HUES64 (cell line): ENCODE measurements around the gene PERP.

Experiments
- H3K27ac ChIP-seq: 2 replicates; pipeline ENCODE4 v1.7.0; 2013; ENCODE audit warnings: low read depth, low read length, inconsistent platforms
- H3K27me3 ChIP-seq: 2 replicates; pipeline ENCODE4 v1.6.1; 2013; ENCODE audit warnings: mild to moderate bottlenecking, low read length; ENCODE audit not compliant: insufficient read depth
- H3K36me3 ChIP-seq: 2 replicates; pipeline ENCODE4 v1.6.1; 2013; ENCODE audit warnings: mild to moderate bottlenecking, low read length; ENCODE audit not compliant: insufficient read depth
- H3K4me1 ChIP-seq: 2 replicates; pipeline ENCODE4 v1.6.1; 2013; ENCODE audit warnings: mild to moderate bottlenecking, low read length, moderate library complexity; ENCODE audit not compliant: insufficient read depth
- H3K4me3 ChIP-seq: 2 replicates; pipeline ENCODE4 v1.5.1; 2013; ENCODE audit warnings: mild to moderate bottlenecking, low read length, moderate library complexity
- H3K9ac ChIP-seq: 2 replicates; pipeline ENCODE4 v1.6.1; 2013; ENCODE audit warnings: mild to moderate bottlenecking, low read depth, low read length
- H3K9me3 ChIP-seq: 2 replicates; pipeline ENCODE4 v1.6.1; 2013; ENCODE audit warnings: low read depth, low read length; ENCODE audit not compliant: insufficient read depth
- WGBS: fragments of 150-250, 120-280 bp; methylation state at CpG from one replicate; pipeline ENCODE4 v1.1.7; 2013; ENCODE audit warnings: missing lambda C conversion rate; 5-methylcytosine and 5-hydroxymethylcytosine counted together

Gene PERP

GRCh38 chr6:138116661-138116999 is 9.4 kb upstream of the PERP start:
- Histone ChIP-seq H3K4me1 (no peaks in the 10 kb centered on the region), H3K36me3 (no peaks in the 10 kb centered on the region), H3K9ac (no peak overlapping the region), H3K4me3 (no peak overlapping the region), H3K27ac (no peak overlapping the region), H3K27me3 (no peaks in the 10 kb centered on the region), H3K9me3 (0 out of 2 replicates have a peak, but pooled peaks cover 4% of the 10 kb centered on the region)
- WGBS = 95% methylated on average over 2 of the region's 3 CpGs

GRCh38 chr6:138115877-138116660 is 8.8 kb upstream of the PERP start:
- Histone ChIP-seq H3K9me3 (0 out of 2 replicates have a peak, but pooled peaks cover 4% of the 10 kb centered on the region), H3K4me3 (no peak overlapping the region), H3K36me3 (no peaks in the 10 kb centered on the region), H3K27ac (no peak overlapping the region), H3K27me3 (no peaks in the 10 kb centered on the region), H3K4me1 (no peaks in the 10 kb centered on the region), H3K9ac (no peak overlapping the region)
- WGBS = 38% methylated on average over 13 of the region's 13 CpGs

- 73% methylated on average over 7 of the region's 7 CpGs for WGBS
- Histone ChIP-seq H3K27me3 (no peaks in the 10 kb centered on the region), H3K4me3 (no peak overlapping the region), H3K9me3 (0 out of 2 replicates have a peak, but pooled peaks cover 4% of the 10 kb centered on the region), H3K4me1 (no peaks in the 10 kb centered on the region), H3K9ac (no peak overlapping the region), H3K27ac (no peak overlapping the region), H3K36me3 (no peaks in the 10 kb centered on the region)
These were observed 8.0 kb upstream of the PERP start for GRCh38 chr6:138115201-138115600.

DNA sequence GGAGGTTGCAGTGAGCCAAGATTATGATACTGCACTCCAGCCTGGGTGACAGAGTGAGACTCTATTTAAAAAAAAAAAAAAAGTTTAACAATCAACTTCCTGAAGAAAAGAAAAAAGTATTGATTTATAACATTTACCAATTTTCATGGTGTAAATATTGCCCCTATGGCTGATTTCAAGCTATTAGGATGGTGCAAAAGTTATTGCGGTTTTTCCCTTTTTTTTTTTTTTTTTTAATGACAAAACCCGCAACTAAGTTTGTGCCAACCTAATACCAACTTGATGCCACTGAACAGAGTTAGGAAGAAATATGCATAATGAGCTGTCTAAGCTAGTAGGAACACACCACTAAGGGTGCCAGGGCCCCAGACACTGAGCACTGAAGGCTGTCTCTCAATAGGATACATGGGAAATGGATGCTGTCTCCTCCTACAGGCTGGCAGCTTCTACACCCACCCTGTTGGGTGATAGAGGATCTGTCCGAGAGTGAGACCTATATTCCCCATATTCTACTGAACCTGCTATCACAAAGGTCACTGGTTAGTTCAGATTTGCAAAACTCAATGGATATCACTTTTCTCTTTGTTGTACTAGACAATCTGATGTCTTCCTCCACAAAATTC is 6.5 kb upstream of the PERP start:
- WGBS = 88% methylated on average over 3 of the region's 3 CpGs
- Histone ChIP-seq H3K4me1 (no peaks in the 10 kb centered on the region), H3K27me3 (peaks cover 1% of the 10 kb centered on the region; the same call in 1 of the 2 replicates), H3K4me3 (no peak overlapping the region), H3K9me3 (no peaks in the 10 kb centered on the region), H3K9ac (no peak overlapping the region), H3K36me3 (no peaks in the 10 kb centered on the region), H3K27ac (no peak overlapping the region)

- no peak overlapping the region for H3K27ac ChIP-seq
- no peak overlapping the region for H3K9ac ChIP-seq
- no peaks in the 10 kb centered on the region for H3K9me3 ChIP-seq
- H3K27me3 ChIP-seq = peaks cover 15% of the 10 kb centered on the region
- H3K4me1 ChIP-seq = peaks cover 9% of the 10 kb centered on the region
- 88% methylated on average over 3 of the region's 3 CpGs for WGBS
- H3K36me3 ChIP-seq = no peaks in the 10 kb centered on the region
- H3K4me3 ChIP-seq = no peak overlapping the region
These were observed 3.0 kb upstream of the PERP start for GRCh38 chr6:138110229-138110628.

DNA sequence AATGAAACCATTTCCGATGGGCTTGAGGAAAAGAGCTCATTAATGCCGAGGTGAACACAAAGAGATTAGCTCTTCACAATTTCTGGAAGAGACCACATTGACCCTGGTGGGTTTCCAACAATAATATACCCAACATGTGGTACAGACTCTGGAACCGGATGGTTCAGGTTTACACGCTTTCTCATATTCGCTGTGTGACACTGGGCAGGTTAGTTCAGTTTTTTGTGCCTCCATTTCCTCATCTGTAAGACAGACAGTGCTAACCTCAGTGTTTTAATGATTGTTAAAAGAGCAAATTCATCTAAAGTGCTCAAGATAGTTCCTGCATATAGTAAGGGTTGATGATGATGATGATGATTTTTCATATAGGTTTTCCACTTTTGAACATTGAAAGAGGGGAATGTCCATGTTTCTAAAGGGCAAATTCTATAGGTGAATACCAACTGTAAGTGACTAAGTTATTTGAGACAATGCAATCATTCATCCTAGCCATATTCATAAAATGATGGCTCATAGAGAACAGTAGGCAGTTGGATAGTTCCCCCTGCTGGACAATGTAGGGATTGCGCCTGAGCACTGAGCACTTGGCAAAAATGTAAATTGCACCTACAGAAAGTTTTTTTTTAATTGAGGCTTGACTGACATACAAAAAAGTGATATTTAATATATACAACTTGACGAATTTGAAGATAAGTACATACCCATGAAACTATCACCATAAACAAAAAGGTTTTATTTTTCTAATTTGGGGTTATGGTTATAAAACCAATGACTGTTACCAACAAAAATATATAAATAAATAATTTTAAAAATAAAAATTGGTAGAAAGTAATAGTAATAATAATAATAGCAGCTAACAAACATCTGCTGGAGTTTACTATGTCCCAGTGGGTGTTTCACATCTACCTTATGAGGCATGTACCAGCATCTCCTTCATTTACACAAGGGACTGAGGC is 2.1 kb upstream of the PERP start:
- H3K27me3 ChIP-seq = peaks cover 15% of the 10 kb centered on the region
- H3K4me3 ChIP-seq = no peak overlapping the region
- H3K27ac ChIP-seq = no peak overlapping the region
- H3K36me3 ChIP-seq = no peaks in the 10 kb centered on the region
- H3K9ac ChIP-seq = no peak overlapping the region
- no peaks in the 10 kb centered on the region for H3K9me3 ChIP-seq
- WGBS = 68% methylated on average over 6 of the region's 7 CpGs
- H3K4me1 ChIP-seq = peaks cover 18% of the 10 kb centered on the region

- H3K27me3 ChIP-seq = peaks cover 15% of the 10 kb centered on the region
- no peak overlapping the region; the same call in 1 of the 2 replicates for H3K27ac ChIP-seq
- H3K9me3 ChIP-seq = no peaks in the 10 kb centered on the region
- WGBS = 3% methylated on average over 24 of the region's 24 CpGs
- peak overlapping the region; percentile 66 for H3K4me3 ChIP-seq
- H3K36me3 ChIP-seq = no peaks in the 10 kb centered on the region; the same call in 1 of the 2 replicates
- H3K4me1 ChIP-seq = peaks cover 28% of the 10 kb centered on the region
- peak overlapping the region; percentile 84 for H3K9ac ChIP-seq
These were observed 753 bp upstream of the PERP start for GRCh38 chr6:138107752-138108592.

- Histone ChIP-seq H3K36me3 (no peaks in the 10 kb centered on the region; the same call in 1 of the 2 replicates), H3K27me3 (peaks cover 15% of the 10 kb centered on the region), H3K4me3 (peak overlapping the region; percentile 66), H3K4me1 (peaks cover 32% of the 10 kb centered on the region), H3K9ac (peak overlapping the region; percentile 84), H3K9me3 (no peaks in the 10 kb centered on the region), H3K27ac (peak overlapping the region; percentile 80)
- under 1% methylated on average over 14 of the region's 17 CpGs for WGBS
These were observed 548 bp downstream of the PERP start for GRCh38 chr6:138106665-138107077.

DNA sequence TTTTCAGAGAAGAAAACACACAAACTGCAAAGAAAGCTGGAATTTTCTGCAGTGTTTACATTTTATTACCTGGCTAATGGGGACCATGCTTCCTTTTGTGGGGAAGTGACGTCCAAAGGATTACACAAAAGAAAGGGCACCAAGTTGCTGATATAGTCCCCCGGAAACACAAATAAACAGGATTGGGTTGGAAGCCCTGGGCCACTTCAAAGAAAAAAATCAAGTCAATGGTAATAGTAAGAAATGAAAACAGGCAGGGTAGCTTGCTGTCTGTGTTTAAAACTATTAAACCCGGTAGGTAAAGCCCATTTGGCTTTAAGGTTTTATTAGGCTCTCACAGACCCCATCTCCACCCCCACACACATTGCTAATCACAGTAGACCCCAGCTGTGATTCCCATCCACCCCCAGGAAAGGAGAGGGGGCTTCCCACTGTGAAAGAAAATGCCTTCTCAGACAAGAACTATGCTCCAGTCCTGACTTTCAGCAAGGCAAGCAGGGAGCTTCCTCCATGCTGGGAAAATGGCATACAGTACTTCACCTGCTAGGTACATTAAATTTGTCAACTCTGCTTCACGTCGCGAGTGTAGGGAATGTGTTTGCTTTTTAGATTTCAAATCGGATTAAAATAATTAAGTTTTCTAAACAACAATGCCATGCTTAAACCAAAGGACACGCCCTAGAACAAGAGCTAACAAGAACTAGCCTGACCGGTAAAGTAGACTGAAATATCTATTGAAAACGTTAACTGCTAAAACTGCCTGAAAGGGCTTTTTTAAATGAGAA is 1.1 kb downstream of the PERP start:
- WGBS = under 1% methylated on average over 6 of the region's 10 CpGs
- H3K4me3 ChIP-seq = peak overlapping the region; percentile 66
- peak overlapping the region; percentile 84 for H3K9ac ChIP-seq
- H3K4me1 ChIP-seq = peaks cover 32% of the 10 kb centered on the region
- H3K27ac ChIP-seq = peak overlapping the region; percentile 80
- H3K9me3 ChIP-seq = no peaks in the 10 kb centered on the region
- H3K36me3 ChIP-seq = no peaks in the 10 kb centered on the region; the same call in 1 of the 2 replicates
- H3K27me3 ChIP-seq = peaks cover 15% of the 10 kb centered on the region

- Histone ChIP-seq H3K36me3 (no peaks in the 10 kb centered on the region; the same call in 1 of the 2 replicates), H3K27me3 (peaks cover 15% of the 10 kb centered on the region), H3K9me3 (no peaks in the 10 kb centered on the region), H3K9ac (peak overlapping the region; percentile 84; the same call in 1 of the 2 replicates), H3K27ac (peak overlapping the region; percentile 80), H3K4me3 (peak overlapping the region; percentile 66), H3K4me1 (peaks cover 32% of the 10 kb centered on the region)
- 44% methylated on average over 4 of the region's 5 CpGs for WGBS
These were observed 1.8 kb downstream of the PERP start for GRCh38 chr6:138105446-138105845.
